H1 (cell line): ENCODE measurements around the gene ZC3H7B.

Source experiments
- BRCA1 ChIP-seq: IDR thresholded peaks from 2 replicates; pipeline ENCODE4 v1.6.1; 2012; ENCODE audit warnings: low read depth, low read length, improper control_type of control experiment
- EGR1 ChIP-seq: IDR thresholded peaks from 2 replicates; pipeline ENCODE4 v1.6.1; 2011; ENCODE audit warnings: low read depth, low read length, borderline replicate concordance
- EP300 ChIP-seq, 2 experiments: IDR thresholded peaks; 1 replicate in 1 of 2; 2 replicates in 1 of 2; pipeline ENCODE4 v1.6.1; 2011 to 2012; ENCODE audit warnings: low read depth in 2 of 2, low read length in 2 of 2, mild to moderate bottlenecking in 2 of 2, borderline replicate concordance in 1 of 2, inconsistent platforms in 1 of 2, moderate library complexity in 1 of 2
- EZH2 ChIP-seq: fragments of 200-600 bp; sonication (generic); IDR thresholded peaks from 2 replicates; pipeline ENCODE4 v1.7.1; 2012; ENCODE audit warnings: low read depth, mild to moderate bottlenecking, moderate library complexity, low read length, inconsistent platforms; ENCODE audit not compliant: severe bottlenecking
- JUN ChIP-seq: IDR thresholded peaks from 2 replicates; pipeline ENCODE4 v1.6.1; 2011; ENCODE audit warnings: low read depth, mild to moderate bottlenecking, improper control_type of control experiment, low read length
- POLR2A ChIP-seq, 2 experiments: IDR thresholded peaks; 1 replicate in 1 of 2; 2 replicates in 1 of 2; pipeline ENCODE4 v1.6.1; 2011; ENCODE audit warnings: low read depth in 2 of 2, low read length in 2 of 2, mild to moderate bottlenecking in 2 of 2; ENCODE audit errors: control extremely low read depth in 1 of 2
- POLR2AphosphoS5 ChIP-seq: IDR thresholded peaks from 2 replicates; pipeline ENCODE4 v1.6.1; 2011; ENCODE audit warnings: low read depth, low read length
- RAD21 ChIP-seq, 2 experiments: IDR thresholded peaks in 1 of 2; conservative IDR thresholded peaks in 1 of 2; 2 replicates each; pipeline ENCODE4 v1.6.1; 2011; ENCODE audit warnings: low read depth in 2 of 2, low read length in 2 of 2, improper control_type of control experiment in 1 of 2, inconsistent platforms in 1 of 2, mild to moderate bottlenecking in 1 of 2, moderate library complexity in 1 of 2
- SP1 ChIP-seq: IDR thresholded peaks from 2 replicates; pipeline ENCODE4 v1.6.1; 2011; ENCODE audit warnings: low read depth, low read length
- TCF12 ChIP-seq: IDR thresholded peaks from 2 replicates; pipeline ENCODE4 v1.6.1; 2011; ENCODE audit warnings: low read depth, mild to moderate bottlenecking, low read length
- TF ChIP-seq, protein P1 (sequence below), 3 experiments: IDR thresholded peaks; 1 replicate in 2 of 3; 2 replicates in 1 of 3; pipeline versions ENCODE4 v1.5.1 to v1.6.1; 2011; ENCODE audit warnings: low read length in 3 of 3, mild to moderate bottlenecking in 3 of 3, inconsistent platforms in 2 of 3, low read depth in 1 of 3, moderate library complexity in 1 of 3; ENCODE audit not compliant: insufficient read depth in 1 of 3; ENCODE audit errors: control extremely low read depth in 1 of 3
- TF ChIP-seq, protein P2 (sequence below): IDR thresholded peaks from 2 replicates; pipeline ENCODE4 v1.6.1; 2012; ENCODE audit warnings: low read length, inconsistent platforms

DNA sequence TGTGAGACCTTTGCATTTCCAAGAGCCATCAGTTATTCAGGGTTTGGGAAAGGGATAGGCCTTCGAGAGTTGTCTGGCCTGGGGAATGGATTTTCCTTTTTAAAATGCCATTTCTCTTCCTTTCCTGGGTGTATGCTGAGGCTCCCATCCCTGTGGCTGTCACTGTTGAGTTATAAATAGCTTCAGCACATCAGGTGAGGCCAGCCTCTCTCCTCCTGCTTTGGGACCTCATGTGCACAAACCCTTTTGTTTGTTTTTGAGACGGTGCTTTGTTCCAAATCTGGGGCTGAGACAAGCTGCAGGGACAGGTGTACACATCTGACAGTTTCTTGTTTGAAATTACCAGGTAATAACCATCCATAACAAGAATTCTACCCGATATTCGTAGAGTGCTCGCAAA is 81.8 kb downstream of the ZC3H7B start:
- no peak for TF ChIP-seq RAD21 (IDR thresholded peaks at IDR 0.05 in 1 of 2, conservative IDR thresholded peaks at IDR 0.05 in 1 of 2; ENCODE audit: low read depth in 2 of 2, low read length in 2 of 2)
- TF ChIP-seq EP300 (IDR thresholded peaks at IDR 0.05; ENCODE audit: borderline replicate concordance in 1 of 2, low read depth in 2 of 2, low read length in 2 of 2) = no peak
- no peak for TF ChIP-seq TCF12
- TF ChIP-seq EZH2 = no peak
- TF ChIP-seq, protein P1, sequence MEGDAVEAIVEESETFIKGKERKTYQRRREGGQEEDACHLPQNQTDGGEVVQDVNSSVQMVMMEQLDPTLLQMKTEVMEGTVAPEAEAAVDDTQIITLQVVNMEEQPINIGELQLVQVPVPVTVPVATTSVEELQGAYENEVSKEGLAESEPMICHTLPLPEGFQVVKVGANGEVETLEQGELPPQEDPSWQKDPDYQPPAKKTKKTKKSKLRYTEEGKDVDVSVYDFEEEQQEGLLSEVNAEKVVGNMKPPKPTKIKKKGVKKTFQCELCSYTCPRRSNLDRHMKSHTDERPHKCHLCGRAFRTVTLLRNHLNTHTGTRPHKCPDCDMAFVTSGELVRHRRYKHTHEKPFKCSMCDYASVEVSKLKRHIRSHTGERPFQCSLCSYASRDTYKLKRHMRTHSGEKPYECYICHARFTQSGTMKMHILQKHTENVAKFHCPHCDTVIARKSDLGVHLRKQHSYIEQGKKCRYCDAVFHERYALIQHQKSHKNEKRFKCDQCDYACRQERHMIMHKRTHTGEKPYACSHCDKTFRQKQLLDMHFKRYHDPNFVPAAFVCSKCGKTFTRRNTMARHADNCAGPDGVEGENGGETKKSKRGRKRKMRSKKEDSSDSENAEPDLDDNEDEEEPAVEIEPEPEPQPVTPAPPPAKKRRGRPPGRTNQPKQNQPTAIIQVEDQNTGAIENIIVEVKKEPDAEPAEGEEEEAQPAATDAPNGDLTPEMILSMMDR (IDR thresholded peaks at IDR 0.05; ENCODE audit: control extremely low read depth in 1 of 3, insufficient read depth in 1 of 3, low read depth in 1 of 3, low read length in 3 of 3) = no peak
- TF ChIP-seq, protein P2, sequence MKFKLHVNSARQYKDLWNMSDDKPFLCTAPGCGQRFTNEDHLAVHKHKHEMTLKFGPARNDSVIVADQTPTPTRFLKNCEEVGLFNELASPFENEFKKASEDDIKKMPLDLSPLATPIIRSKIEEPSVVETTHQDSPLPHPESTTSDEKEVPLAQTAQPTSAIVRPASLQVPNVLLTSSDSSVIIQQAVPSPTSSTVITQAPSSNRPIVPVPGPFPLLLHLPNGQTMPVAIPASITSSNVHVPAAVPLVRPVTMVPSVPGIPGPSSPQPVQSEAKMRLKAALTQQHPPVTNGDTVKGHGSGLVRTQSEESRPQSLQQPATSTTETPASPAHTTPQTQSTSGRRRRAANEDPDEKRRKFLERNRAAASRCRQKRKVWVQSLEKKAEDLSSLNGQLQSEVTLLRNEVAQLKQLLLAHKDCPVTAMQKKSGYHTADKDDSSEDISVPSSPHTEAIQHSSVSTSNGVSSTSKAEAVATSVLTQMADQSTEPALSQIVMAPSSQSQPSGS = no peak
- TF ChIP-seq JUN = no peak
- no peak for TF ChIP-seq POLR2AphosphoS5
- no peak for TF ChIP-seq POLR2A (IDR thresholded peaks at IDR 0.05; ENCODE audit: control extremely low read depth in 1 of 2, low read depth in 2 of 2, low read length in 2 of 2)
- no peak for TF ChIP-seq BRCA1
- TF ChIP-seq SP1 = no peak
- TF ChIP-seq EGR1 = no peak
